Suppressor macrophage (primary cell): Measurements from ENCODE around the gene FBRSL1.
"Not testable (repeated sequence)": the region's sequence is repeated elsewhere in the genome, so short reads cannot be mapped to it uniquely, and the experiment has no call there.

Source experiments
- DNase-seq, 4 experiments: peaks; one replicate each; pipeline ENCODE4 v3.0.0-alpha.2; 2020 to 2022

FBRSL1 gene

GRCh38 chr12:132453361-132454192, 36.4 kb upstream of the FBRSL1 start:
- no peak for DNase-seq

- DNase-seq, result no peak
These were observed 35.6 kb upstream of the FBRSL1 start for GRCh38 chr12:132454193-132454932.

- no peak for DNase-seq
These were observed 35.0 kb upstream of the FBRSL1 start for GRCh38 chr12:132454933-132455418.

- DNase-seq, result no peak
These were observed 34.4 kb upstream of the FBRSL1 start for GRCh38 chr12:132455565-132455964.

- no peak for DNase-seq
These were observed 33.6 kb upstream of the FBRSL1 start for GRCh38 chr12:132456186-132456943.

GRCh38 chr12:132456944-132457495, 32.9 kb upstream of the FBRSL1 start:
- no peak for DNase-seq

GRCh38 chr12:132458441-132458840, 31.5 kb upstream of the FBRSL1 start:
- DNase-seq, result no peak

- DNase-seq, result no peak
These were observed 30.9 kb upstream of the FBRSL1 start for GRCh38 chr12:132458846-132459641.

- DNase-seq, result peak in 3 of 4 experiments; percentile 30 to 52 (median 50)
These were observed 29.4 kb upstream of the FBRSL1 start for GRCh38 chr12:132460571-132460970.

- no peak for DNase-seq
These were observed 28.4 kb upstream of the FBRSL1 start for GRCh38 chr12:132461526-132461925.

- peak in 3 of 4 experiments; percentile 46 to 69 (median 65) for DNase-seq
These were observed 27.2 kb upstream of the FBRSL1 start for GRCh38 chr12:132462788-132463187.

GRCh38 chr12:132463284-132463924, 26.5 kb upstream of the FBRSL1 start:
- not testable (repeated sequence) for DNase-seq

- not testable (repeated sequence) for DNase-seq
These were observed 25.6 kb upstream of the FBRSL1 start for GRCh38 chr12:132464304-132464703.

GRCh38 chr12:132464820-132465219, 25.1 kb upstream of the FBRSL1 start:
- DNase-seq, result no peak

- no peak for DNase-seq
These were observed 24.4 kb upstream of the FBRSL1 start for GRCh38 chr12:132465269-132466190.

GRCh38 chr12:132466241-132467201, 23.4 kb upstream of the FBRSL1 start:
- no peak for DNase-seq

- DNase-seq, result peak; percentile 64 to 85 (median 78)
These were observed 22.4 kb upstream of the FBRSL1 start for GRCh38 chr12:132467511-132467910.

- peak in 1 of 4 experiments; percentile 48 for DNase-seq
These were observed 20.5 kb upstream of the FBRSL1 start for GRCh38 chr12:132469423-132469822.

GRCh38 chr12:132470397-132470796, 19.6 kb upstream of the FBRSL1 start:
- no peak for DNase-seq
